NCI-H748 (cell line): Measurements from ENCODE around the gene WDFY4.

Experiments
- DNase-seq: peaks from one replicate; lab custom pipeline; 2025; ENCODE audit not compliant: unreplicated experiment; lab: John Stamatoyannopoulos, UW

WDFY4 gene

GRCh38 chr10:48842231-48842630 is 157.6 kb downstream of the WDFY4 start:
- DNase-seq = peak; percentile 59

GRCh38 chr10:48843198-48843597 is 158.5 kb downstream of the WDFY4 start:
- DNase-seq = no peak

- DNase-seq = no peak
These were observed 159.9 kb downstream of the WDFY4 start for GRCh38 chr10:48844616-48845015.

- no peak for DNase-seq
These were observed 160.8 kb downstream of the WDFY4 start for GRCh38 chr10:48845512-48845911.

- no peak for DNase-seq
These were observed 163.0 kb downstream of the WDFY4 start for GRCh38 chr10:48847691-48848090.

GRCh38 chr10:48856855-48857254 is 172.2 kb downstream of the WDFY4 start:
- no peak for DNase-seq

- DNase-seq = no peak
These were observed 187.6 kb downstream of the WDFY4 start for GRCh38 chr10:48872234-48872633.

- no peak for DNase-seq
These were observed 193.4 kb downstream of the WDFY4 start for GRCh38 chr10:48878091-48878490.

- DNase-seq = no peak
These were observed 194.8 kb downstream of the WDFY4 start for GRCh38 chr10:48879451-48879850.

GRCh38 chr10:48880016-48880705 is 195.5 kb downstream of the WDFY4 start:
- DNase-seq = peak; percentile 31

- no peak for DNase-seq
These were observed 197.3 kb downstream of the WDFY4 start for GRCh38 chr10:48881937-48882336.

GRCh38 chr10:48882881-48883280 is 198.2 kb downstream of the WDFY4 start:
- no peak for DNase-seq

GRCh38 chr10:48883701-48884100 is 199.0 kb downstream of the WDFY4 start:
- no peak for DNase-seq

- DNase-seq = no peak
These were observed 199.7 kb downstream of the WDFY4 start for GRCh38 chr10:48884179-48885045.

GRCh38 chr10:48885376-48885775 is 200.7 kb downstream of the WDFY4 start:
- peak; percentile 38 for DNase-seq

- no peak for DNase-seq
These were observed 203.3 kb downstream of the WDFY4 start for GRCh38 chr10:48887982-48888381.

- DNase-seq = no peak
These were observed 206.5 kb downstream of the WDFY4 start for GRCh38 chr10:48890888-48891850.

- DNase-seq = no peak
These were observed 210.5 kb downstream of the WDFY4 start for GRCh38 chr10:48894911-48895802.

- DNase-seq = no peak
These were observed 211.1 kb downstream of the WDFY4 start for GRCh38 chr10:48895803-48896195.

- no peak for DNase-seq
These were observed 212.2 kb downstream of the WDFY4 start for GRCh38 chr10:48896756-48897440.
